WERI-Rb-1 (cell line): ENCODE measurements around the gene RAPGEF1.
A peak's percentile ranks its signal among the peaks of the same experiment; 100 is the strongest.

Experiments used
- DNase-seq: peaks from one replicate; pipeline ENCODE4 v3.0.0-alpha.2; 2020
- H3K27ac ChIP-seq: fragments of 250-450 bp; sonication (Bioruptor Pico); 2 replicates; pipeline ENCODE4 v1.5.1; 2020; ENCODE audit warnings: mild to moderate bottlenecking, moderate library complexity
- H3K27me3 ChIP-seq: fragments of 250-450 bp; sonication (Bioruptor Pico); 2 replicates; pipeline ENCODE4 v1.5.1; 2021; ENCODE audit warnings: mild to moderate bottlenecking, low read depth, moderate library complexity; ENCODE audit not compliant: insufficient read depth, severe bottlenecking
- H3K36me3 ChIP-seq: fragments of 250-450 bp; sonication (Bioruptor Pico); 2 replicates; pipeline ENCODE4 v1.5.1; 2020; ENCODE audit warnings: mild to moderate bottlenecking, moderate library complexity
- H3K4me3 ChIP-seq: 2 replicates; pipeline ENCODE4 v1.5.1; 2011; ENCODE audit warnings: low read depth, mild to moderate bottlenecking, control low read depth, low read length
- H3K9me3 ChIP-seq: fragments of 250-450 bp; sonication (Bioruptor Pico); 2 replicates; pipeline ENCODE4 v1.5.1; 2021; ENCODE audit warnings: mild to moderate bottlenecking, moderate library complexity; ENCODE audit not compliant: severe bottlenecking
- CTCF ChIP-seq: IDR thresholded peaks from 2 replicates; pipeline ENCODE4 v1.5.1; 2011; ENCODE audit warnings: low read depth, mild to moderate bottlenecking, control low read depth, inconsistent platforms, low read length

Gene RAPGEF1

DNA sequence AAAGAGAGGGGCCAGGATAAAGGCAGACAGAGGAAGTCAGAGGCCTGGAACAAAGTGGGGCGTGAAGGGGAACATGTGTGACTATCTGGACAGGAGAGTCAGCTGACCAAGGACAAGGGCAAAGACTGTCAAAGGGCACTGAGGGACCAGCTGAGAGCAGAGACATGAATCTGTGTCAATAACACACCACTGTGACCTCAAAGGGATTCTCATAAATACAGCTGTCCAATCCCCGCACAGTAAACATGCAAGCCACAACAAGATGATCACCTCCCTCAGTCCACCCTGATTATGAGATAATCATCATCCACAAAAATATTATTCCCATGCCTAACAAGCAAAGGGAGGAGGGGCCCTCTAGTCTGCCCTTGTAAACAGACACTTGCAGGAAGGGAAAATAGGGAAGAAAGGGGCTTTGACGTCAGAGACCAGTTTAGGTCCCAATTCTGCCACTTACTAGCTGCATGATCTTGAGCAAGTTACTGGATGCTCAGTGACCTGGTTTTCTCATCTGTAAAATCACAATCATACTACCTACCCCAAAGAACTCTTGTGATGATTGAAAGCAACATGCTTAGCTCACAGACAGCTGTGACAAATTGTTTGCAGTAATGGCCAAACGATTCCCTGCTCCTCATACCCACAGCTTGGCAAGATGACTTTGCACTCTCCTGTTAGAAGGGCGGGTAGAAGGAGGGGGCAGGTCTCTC is 41.8 kb downstream of the RAPGEF1 start:
- Histone ChIP-seq H3K36me3 (no peaks in the 10 kb centered on the region), H3K27ac (no peak overlapping the region), H3K4me3 (no peak overlapping the region), H3K27me3 (no peaks in the 10 kb centered on the region), H3K9me3 (no peaks in the 10 kb centered on the region)
- DNase-seq, result no peak
- TF ChIP-seq CTCF, result no peak

- Histone ChIP-seq H3K36me3 (no peaks in the 10 kb centered on the region), H3K4me3 (no peak overlapping the region), H3K27ac (no peak overlapping the region), H3K27me3 (no peaks in the 10 kb centered on the region), H3K9me3 (no peaks in the 10 kb centered on the region)
- no peak for DNase-seq
- peak; percentile 26; the same call in 1 of the 2 replicates for TF ChIP-seq CTCF
These were observed 42.8 kb downstream of the RAPGEF1 start for GRCh38 chr9:131697097-131697496.

DNA sequence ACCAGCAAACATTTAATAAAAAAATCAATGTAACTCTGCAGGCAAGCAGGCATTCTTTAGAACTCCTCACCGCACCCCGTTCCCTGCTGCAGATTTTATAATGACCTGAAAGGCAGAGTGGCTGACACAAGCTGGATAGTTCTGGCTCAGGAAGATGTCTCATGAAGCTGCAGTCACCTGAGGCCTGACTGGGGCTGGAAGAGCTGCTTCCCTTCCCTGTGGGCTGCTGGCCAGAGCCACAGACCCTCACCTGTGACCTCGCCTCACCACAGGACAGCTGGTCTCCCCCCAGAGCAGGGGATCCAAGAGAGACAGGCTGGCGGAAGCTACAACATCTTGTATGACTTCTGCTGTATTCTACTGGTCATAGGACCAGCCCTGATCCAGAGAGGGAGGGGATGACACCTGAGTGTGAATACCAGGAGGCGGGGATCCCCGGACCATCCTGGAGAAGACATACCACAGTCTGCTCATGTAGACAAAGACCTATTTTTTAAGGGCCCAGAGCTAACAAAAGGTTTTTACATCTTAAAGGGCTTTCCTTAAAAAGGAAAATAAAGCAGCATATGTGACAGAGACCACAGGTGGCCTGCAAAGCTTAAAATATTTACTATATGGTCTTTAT is 43.9 kb downstream of the RAPGEF1 start:
- Histone ChIP-seq H3K9me3 (no peaks in the 10 kb centered on the region), H3K27ac (no peak overlapping the region), H3K27me3 (no peaks in the 10 kb centered on the region), H3K36me3 (no peaks in the 10 kb centered on the region), H3K4me3 (no peak overlapping the region)
- TF ChIP-seq CTCF, result no peak
- DNase-seq, result no peak

GRCh38 chr9:131695366-131695765 is 44.5 kb downstream of the RAPGEF1 start:
- no peak overlapping the region for H3K4me3 ChIP-seq
- H3K9me3 ChIP-seq, result no peaks in the 10 kb centered on the region
- TF ChIP-seq CTCF, result no peak
- no peak overlapping the region for H3K27ac ChIP-seq
- DNase-seq, result no peak
- no peaks in the 10 kb centered on the region for H3K27me3 ChIP-seq
- H3K36me3 ChIP-seq, result no peaks in the 10 kb centered on the region

DNA sequence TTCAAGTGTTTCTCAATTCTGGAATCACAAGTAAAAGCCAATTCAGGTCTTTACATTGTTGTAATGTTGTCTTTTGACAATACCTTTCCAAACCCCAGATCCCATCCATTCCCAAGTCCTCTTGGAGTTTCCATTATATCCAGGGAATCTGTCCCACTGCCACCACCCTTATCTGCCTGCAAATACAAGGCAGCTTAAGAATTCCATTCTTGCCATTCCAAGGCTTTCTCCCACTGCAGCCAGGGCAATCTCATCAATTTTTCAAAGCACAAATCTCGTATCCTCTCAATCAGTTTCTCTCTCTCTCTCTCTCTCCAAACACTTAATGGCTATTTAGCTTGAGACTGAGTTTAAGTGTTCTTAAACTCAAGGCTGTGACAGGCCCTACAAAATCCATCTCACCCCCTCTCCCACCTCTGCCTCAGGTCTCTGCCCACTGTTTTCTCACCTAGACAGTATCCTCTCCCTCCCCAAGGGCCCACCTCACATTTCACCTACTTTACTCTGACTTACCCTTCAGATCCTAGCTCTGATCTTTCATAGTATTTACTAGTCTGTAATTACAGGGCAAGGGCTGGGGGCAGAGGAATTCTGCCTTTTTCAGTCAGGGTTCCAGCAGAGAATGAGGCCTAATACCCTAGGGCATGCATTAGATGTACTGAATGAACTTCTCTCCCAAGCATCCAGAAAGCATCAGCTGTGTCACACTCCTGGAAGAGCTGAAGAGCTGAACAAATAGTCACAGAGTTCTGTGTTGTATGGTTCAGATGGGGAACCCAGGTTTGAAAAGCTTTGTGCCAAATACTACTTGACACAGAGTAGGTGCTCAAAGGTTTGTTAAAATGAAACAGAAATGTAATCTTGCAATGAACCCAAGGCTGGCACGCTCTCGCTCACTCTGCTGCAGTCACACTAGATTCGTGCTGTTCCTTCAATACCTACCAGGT is 46.0 kb downstream of the RAPGEF1 start:
- Histone ChIP-seq H3K36me3 (no peaks in the 10 kb centered on the region), H3K9me3 (no peaks in the 10 kb centered on the region), H3K27me3 (no peaks in the 10 kb centered on the region), H3K4me3 (no peak overlapping the region), H3K27ac (no peak overlapping the region)
- DNase-seq, result no peak
- TF ChIP-seq CTCF, result no peak
